GM21526 (cell line): ENCODE measurements around the gene CLCA2.

Source experiments
- ATAC-seq: cut with Tn5 transposase; IDR thresholded peaks from one replicate; pipeline ENCODE4 v1.9.1; 2021; ENCODE audit warnings: moderate library complexity; ENCODE audit not compliant: unreplicated experiment, low FRiP score

Gene CLCA2

DNA sequence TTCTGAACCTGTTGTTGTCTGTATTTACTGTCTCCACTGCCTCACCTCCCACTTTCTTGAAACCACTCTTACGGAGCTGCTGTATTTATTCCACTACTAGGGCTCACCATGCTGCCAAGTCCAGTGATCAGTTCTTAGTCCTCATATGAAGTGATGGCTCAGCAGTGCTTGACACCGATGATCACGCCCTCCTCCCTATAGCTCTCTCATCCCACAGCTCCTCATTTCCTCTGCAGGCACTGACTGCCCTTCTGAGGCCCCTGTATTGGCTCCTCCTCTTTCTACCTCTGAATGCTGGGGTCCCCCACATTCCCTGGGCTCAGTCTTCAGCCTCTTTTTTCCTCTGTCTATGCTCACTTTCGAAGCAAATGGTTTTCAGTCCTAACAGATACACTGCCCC, 48.2 kb downstream of the CLCA2 start:
- no peak for ATAC-seq

- ATAC-seq: peak; percentile 51
Measured at GRCh38 chr1:86472767-86473166, 48.8 kb downstream of the CLCA2 start.

- no peak for ATAC-seq
Measured at GRCh38 chr1:86477256-86477655, 53.3 kb downstream of the CLCA2 start.

GRCh38 chr1:86477682-86478081, 53.7 kb downstream of the CLCA2 start:
- ATAC-seq: no peak

DNA sequence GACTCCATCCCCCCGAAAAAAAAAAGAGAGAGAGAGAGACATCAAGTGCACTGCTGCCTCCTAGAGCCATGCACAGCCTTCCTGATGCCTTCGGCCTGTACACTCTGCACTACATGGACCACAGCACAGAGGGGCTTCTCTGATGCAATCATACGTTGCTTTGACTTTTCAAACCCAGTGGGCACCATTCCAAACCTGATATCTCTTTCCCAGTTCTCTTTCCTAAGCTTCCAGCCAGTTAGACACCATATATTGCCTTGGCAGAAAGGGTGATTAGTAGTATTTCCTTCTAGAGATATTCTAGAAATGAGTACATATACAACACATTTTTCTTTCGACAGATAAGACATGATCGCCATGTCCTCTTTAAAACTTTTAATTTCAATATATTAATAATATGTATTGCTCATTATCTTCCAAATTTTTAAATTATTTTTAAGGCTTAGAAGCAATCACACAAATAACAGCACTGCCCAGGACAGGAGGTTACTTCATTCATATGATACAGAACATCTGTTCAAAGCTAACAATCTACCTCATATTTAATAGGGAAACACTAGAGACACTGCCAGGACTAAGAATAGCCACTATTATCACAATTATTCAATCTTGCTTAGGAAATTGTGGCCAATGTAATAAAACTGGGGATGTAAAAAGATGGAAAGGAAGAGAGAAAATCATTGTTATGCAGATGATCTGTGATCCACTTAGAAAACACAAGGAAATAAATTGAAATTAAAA, 54.6 kb downstream of the CLCA2 start:
- no peak for ATAC-seq

DNA sequence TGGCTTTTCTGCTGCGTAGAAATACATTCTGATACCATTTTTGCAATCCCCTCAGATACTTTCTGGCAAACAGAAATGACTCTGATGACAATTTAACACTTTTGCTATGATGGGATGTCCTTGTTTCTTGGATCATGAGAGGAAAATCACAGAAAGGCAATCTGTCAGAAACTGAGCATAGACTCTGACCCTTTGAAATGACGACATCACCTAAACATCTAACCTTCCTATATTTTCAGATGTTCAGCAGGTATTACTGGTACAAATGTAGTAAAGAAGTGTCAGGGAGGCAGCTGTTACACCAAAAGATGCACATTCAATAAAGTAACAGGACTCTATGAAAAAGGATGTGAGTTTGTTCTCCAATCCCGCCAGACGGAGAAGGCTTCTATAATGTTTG, 58.0 kb downstream of the CLCA2 start:
- ATAC-seq: no peak

DNA sequence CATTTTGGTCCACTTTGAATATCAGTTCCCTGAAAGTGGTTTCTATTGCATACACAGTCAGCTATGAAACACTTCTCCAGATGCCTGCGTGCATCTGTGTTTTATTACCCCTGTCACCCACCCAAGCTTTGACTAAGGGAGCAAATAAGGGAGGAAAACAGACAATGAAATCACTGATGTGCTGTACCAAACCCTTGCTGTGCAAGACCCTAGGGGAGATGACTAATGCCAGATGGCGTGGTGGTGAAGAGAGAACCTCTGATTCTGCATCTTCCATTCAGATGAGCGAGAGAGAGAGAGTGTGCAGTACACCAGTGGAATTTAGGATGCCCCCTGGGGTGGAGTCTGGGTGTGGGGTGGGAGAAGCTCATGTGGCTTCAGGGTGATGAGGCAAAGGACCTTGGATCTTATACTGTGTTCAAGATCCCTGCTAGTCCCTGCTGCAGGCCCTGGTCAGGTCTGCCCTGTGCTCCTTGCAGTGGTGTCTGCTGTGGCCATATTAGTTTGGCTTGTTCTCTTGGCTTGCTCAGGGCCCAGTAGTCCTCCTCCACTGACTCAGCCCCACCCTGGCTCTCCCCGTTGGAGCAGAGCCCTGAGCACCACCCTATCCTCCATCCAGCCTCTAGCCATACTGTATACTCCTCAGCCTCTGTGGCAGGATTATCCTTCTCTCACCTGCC, 63.3 kb downstream of the CLCA2 start:
- no peak for ATAC-seq

GRCh38 chr1:86487811-86488141, 63.8 kb downstream of the CLCA2 start:
- ATAC-seq: no peak

- ATAC-seq: no peak
Measured at GRCh38 chr1:86489242-86489878, 65.4 kb downstream of the CLCA2 start.

- no peak for ATAC-seq
Measured at GRCh38 chr1:86491171-86491950, 67.4 kb downstream of the CLCA2 start.

DNA sequence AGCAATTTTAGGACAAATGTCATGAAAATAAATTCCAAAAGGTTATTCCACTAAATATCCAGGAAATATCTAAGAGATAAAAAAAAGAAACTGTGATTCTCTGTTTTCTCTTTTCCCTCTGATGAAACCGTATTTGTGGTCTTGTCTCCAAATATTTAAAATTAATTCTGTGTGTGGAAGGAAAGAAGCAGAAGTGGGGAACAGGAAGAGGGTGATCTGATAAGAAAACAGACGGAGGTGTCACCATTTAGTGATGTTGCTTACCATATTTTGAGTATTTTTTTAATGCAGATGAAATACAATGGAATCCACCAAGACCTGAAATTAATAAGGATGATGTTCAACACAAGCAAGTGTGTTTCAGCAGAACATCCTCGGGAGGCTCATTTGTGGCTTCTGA, 74.3 kb downstream of the CLCA2 start:
- no peak for ATAC-seq

- ATAC-seq: no peak
Measured at GRCh38 chr1:86499987-86500593, 76.1 kb downstream of the CLCA2 start.

GRCh38 chr1:86500714-86501113, 76.7 kb downstream of the CLCA2 start:
- ATAC-seq: no peak

GRCh38 chr1:86502125-86502646, 78.2 kb downstream of the CLCA2 start:
- peak; percentile 81 for ATAC-seq

DNA sequence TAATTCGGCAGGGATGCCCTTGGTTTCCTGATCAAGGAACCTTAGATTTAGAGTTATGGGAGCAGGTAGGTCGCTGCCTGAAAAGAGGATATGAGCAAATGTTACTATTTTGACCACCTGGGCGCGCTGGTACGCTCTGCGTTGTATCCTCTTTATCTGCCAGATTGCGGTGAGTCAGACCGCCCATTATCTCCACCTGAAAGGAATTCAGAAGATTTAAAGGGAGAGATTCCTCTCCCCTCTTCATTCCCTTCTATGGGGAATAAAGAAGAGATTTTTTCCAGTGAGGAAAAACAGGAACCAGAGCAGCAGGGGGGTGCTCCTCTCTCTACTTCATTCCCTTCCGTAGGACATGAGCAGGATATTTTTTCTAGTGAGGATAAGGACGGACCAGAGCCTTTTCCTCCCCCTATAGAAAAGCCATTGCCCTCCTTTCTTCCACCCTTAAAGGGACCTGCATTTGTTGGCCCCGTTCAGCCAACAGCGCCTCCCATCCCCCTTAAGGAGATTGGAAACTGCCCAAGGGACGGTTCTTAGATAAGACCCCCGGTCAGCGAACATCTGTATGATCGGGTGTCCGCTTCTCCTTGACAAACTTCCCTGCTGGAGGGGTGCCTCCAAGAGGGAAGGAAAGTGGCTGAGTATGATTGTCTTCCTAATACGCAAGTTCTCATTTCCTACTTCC, 78.9 kb downstream of the CLCA2 start:
- ATAC-seq: peak; percentile 37

- no peak for ATAC-seq
Measured at GRCh38 chr1:86503406-86504136, 79.6 kb downstream of the CLCA2 start.

DNA sequence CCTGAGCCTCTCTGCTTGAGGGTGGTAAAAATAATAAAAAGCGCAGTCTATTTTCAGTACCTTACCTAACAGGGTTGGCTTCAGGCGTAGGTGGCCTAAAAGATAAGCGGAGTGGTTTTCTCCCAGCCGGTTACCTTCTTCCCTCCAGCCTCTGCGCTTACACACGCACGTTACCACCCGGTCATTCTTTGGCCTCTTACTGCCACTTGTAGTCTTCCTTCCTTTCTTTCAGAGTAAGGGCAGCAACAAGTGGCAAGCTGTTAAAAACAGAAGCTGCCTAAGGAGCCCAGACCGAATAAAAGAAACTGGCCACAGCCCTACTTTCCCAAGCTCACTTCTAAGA, 80.1 kb downstream of the CLCA2 start:
- no peak for ATAC-seq

- no peak for ATAC-seq
Measured at GRCh38 chr1:86504895-86505563, 81.1 kb downstream of the CLCA2 start.

GRCh38 chr1:86505564-86505902, 81.6 kb downstream of the CLCA2 start:
- no peak for ATAC-seq
